ENCODE results near the gene GLS2. TPM values are rescaled to one million over a fixed set of nuclear protein-coding genes. Genes with fewer than 3 reads are reported as not detected.
"Not testable (repeated sequence)": the region's sequence is repeated elsewhere in the genome, so short reads cannot be mapped to it uniquely, and the experiment has no call there.

GLS2 gene
- total RNA-seq, 1 donor from 2014 or later, result not detected

DNA sequence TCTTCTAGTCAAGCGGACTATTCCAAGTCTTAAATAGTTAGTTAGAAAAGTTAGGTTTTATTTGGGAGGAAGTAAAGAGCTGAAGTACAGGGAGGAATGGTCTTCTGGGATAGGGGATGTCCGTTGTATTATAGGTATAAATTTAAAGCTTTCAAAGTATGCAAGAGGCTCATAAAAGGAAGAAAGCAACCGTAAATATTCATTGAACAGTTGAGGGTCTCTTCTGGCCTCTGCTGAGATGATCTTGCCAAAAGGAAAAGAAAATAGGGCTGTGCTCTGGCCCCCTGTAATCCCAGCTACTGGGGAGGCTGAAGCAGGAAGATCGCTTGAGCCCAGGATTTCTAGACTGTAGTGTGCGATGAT, 38.4 kb downstream of the GLS2 start:
- peaks cover 2 to 5% (median 3%) of the 10 kb centered on the region in 3 donors for H3K4me1 ChIP-seq (ENCODE audit: control insufficient read depth in 3 of 3, insufficient read depth in 3 of 3, low read length in 3 of 3)
- no peaks in the 10 kb centered on the region for H3K36me3 ChIP-seq (ENCODE audit: control insufficient read depth in 3 of 3, insufficient read depth in 3 of 3, low read length in 3 of 3)
- no peaks in the 10 kb centered on the region for H3K9me3 ChIP-seq (ENCODE audit: control insufficient read depth in 3 of 3, low read length in 3 of 3)
- peak overlapping the region; percentile 87 to 94 (median 89) for H3K9ac ChIP-seq (ENCODE audit: low read depth in 1 of 3, low read length in 3 of 3)
- H3K27me3 ChIP-seq (ENCODE audit: control insufficient read depth in 3 of 3, insufficient read depth in 3 of 3, low read length in 3 of 3), result peaks cover 0 to 6% (median 0%) of the 10 kb centered on the region in 3 donors
- H3K4me3 ChIP-seq (ENCODE audit: low read length in 3 of 3), result peak overlapping the region; percentile 83 to 93 (median 93)
- H3K27ac ChIP-seq (ENCODE audit: low read depth, low read length), result peak overlapping the region; percentile 84

DNA sequence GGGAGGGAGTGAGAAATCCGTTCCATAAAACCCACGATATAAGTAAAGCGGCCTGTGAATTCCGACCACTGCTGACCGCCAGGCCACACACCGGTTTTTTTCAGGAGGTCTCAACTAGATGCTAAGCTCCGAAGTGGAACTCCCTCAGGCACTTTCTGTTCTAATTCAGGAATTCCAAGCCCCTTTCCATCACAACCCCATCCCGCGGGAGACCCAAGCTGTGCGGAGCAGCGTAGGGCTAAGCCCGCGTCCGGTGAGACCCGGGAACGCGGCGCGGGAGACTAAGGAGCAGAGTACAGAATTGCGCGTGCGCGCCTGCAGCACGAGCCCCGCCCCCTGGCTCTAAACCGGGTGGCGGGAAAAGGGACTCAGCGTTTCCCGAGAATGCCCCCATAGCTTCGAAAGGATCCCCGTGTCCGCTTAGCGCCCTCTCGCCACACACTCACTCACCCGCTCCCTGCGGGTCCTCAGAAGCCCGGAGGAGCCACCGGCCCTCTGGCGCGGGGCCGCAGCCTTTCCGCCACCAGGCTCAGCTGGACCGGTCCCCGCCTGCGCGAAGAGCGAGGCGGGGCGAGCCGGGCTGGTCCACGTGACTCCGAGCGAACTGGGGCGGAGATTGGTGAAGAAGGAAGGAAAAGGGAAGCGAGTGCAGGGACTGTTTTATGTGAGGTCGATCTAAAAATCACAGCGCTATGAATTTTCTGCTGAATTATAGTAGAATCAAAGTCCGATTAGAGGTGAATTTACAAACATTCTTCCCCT, 38.9 kb downstream of the GLS2 start, which contains the start of gene TIMELESS:
TIMELESS (minus strand) TSS at position 567 of the 762 bp plus-strand sequence. CDS start 15,256 bp downstream, outside the sequence.
- Histone ChIP-seq H3K27me3 (ENCODE audit: control insufficient read depth in 3 of 3, insufficient read depth in 3 of 3, low read length in 3 of 3) (peaks cover 0 to 6% (median 0%) of the 10 kb centered on the region in 3 donors), H3K9ac (ENCODE audit: low read depth in 1 of 3, low read length in 3 of 3) (peak within 1 kb of the TSS; percentile 87 to 94 (median 89)), H3K9me3 (ENCODE audit: control insufficient read depth in 3 of 3, low read length in 3 of 3) (no peaks in the 10 kb centered on the region)

DNA sequence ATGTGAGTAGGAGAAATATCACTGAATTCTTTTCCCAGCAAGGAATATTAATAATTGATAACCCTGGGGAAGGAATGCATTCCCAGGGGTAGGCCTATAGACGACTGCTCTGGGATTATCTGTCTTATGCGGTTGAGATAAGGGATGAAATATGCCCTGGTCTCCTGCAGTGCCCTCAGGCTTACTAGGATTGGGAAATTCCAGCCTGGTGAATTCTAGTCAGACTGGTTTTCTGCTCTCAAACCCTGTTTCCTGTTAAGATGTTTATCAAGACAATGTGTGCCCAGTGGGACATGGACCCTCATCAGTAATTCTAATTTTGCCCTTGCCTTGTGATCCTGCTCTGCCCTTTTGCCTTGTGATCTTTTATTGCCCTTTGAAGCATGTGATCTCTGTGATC, 44.8 kb downstream of the GLS2 start:
- not testable (repeated sequence) for H3K4me3 ChIP-seq (ENCODE audit: low read length in 3 of 3); H3K9ac ChIP-seq (ENCODE audit: low read depth in 1 of 3, low read length in 3 of 3); H3K36me3 ChIP-seq (ENCODE audit: control insufficient read depth in 3 of 3, insufficient read depth in 3 of 3, low read length in 3 of 3); H3K27me3 ChIP-seq (ENCODE audit: control insufficient read depth in 3 of 3, insufficient read depth in 3 of 3, low read length in 3 of 3); H3K27ac ChIP-seq (ENCODE audit: low read depth, low read length); H3K4me1 ChIP-seq (ENCODE audit: control insufficient read depth in 3 of 3, insufficient read depth in 3 of 3, low read length in 3 of 3); H3K9me3 ChIP-seq (ENCODE audit: control insufficient read depth in 3 of 3, low read length in 3 of 3)

More for the DNA sequence above, 38.9 kb downstream of the GLS2 start, which contains the start of gene TIMELESS:
- Histone ChIP-seq H3K36me3 (ENCODE audit: control insufficient read depth in 3 of 3, insufficient read depth in 3 of 3, low read length in 3 of 3) (no peaks in the 10 kb centered on the region), H3K27ac (ENCODE audit: low read depth, low read length) (peak within 1 kb of the TSS; percentile 84), H3K4me3 (ENCODE audit: low read length in 3 of 3) (peak within 1 kb of the TSS; percentile 83 to 93 (median 93)), H3K4me1 (ENCODE audit: control insufficient read depth in 3 of 3, insufficient read depth in 3 of 3, low read length in 3 of 3) (peaks cover 2 to 5% (median 3%) of the 10 kb centered on the region in 3 donors)

DNA sequence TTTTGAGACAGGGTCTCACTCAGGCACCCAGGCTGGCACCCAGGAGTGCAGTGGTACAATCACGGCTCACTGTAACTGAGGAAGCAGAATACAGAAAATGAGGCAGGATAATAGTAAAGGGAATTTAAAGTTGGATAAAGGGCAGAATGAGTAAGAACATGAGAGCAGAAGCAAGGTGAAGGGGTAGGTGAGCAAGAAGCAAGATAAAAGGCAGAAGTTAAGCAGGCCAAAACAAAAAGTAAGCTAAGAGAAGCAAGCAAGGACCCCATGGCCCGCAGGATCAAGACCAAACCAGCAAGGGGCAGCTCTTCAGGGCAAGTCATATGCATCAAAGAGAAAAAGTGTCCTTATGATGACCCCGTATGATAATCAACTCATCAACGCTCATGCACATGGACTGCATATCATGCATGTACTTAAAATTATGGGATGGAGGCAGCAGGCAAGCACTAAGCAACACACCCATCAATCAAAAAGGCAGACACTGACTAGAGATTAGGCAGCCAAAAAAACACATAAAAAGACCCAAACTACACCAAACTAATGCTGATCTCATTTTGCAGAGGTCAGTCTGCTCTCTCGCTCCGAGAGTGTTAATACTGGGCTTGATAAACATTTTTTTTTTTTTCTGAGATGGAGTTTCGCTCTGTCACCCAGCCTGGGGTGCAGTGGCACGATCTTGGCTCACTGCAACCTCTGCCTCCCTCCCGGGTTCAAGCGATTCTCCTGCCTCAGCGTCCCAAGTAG, 50.4 kb downstream of the GLS2 start:
- no peak overlapping the region for H3K4me3 ChIP-seq (ENCODE audit: low read length in 3 of 3)
- no peaks in the 10 kb centered on the region for H3K4me1 ChIP-seq (ENCODE audit: control insufficient read depth in 3 of 3, insufficient read depth in 3 of 3, low read length in 3 of 3)
- H3K9ac ChIP-seq (ENCODE audit: low read depth in 1 of 3, low read length in 3 of 3), result no peak overlapping the region
- H3K27ac ChIP-seq (ENCODE audit: low read depth, low read length), result no peak overlapping the region
- H3K27me3 ChIP-seq (ENCODE audit: control insufficient read depth in 3 of 3, insufficient read depth in 3 of 3, low read length in 3 of 3), result no peaks in the 10 kb centered on the region
- no peaks in the 10 kb centered on the region for H3K36me3 ChIP-seq (ENCODE audit: control insufficient read depth in 3 of 3, insufficient read depth in 3 of 3, low read length in 3 of 3)
- H3K9me3 ChIP-seq (ENCODE audit: control insufficient read depth in 3 of 3, low read length in 3 of 3), result no peaks in the 10 kb centered on the region

DNA sequence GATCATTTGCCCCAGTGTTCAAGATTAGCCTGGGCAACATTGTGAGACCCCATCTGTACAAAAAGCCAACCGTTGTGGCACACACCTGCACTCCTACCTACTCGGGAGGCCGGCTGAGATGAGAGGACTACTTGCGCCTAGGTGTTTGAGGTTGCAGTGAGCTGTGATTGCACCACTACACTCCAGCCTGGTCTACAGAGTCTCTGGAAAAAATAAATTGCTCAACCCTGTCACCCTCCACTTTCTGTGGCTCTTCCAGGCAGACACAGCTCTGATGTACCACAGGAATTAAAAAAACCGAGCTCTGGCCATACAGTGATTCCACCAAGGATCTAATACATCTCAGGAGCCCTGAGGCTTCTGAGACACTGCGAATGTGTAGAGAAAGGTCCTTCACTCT, 53.1 kb downstream of the GLS2 start:
- H3K27ac ChIP-seq (ENCODE audit: low read depth, low read length), result no peak overlapping the region
- H3K4me1 ChIP-seq (ENCODE audit: control insufficient read depth in 3 of 3, insufficient read depth in 3 of 3, low read length in 3 of 3), result no peaks in the 10 kb centered on the region
- H3K9me3 ChIP-seq (ENCODE audit: control insufficient read depth in 3 of 3, low read length in 3 of 3), result no peaks in the 10 kb centered on the region
- no peak overlapping the region for H3K9ac ChIP-seq (ENCODE audit: low read depth in 1 of 3, low read length in 3 of 3)
- H3K4me3 ChIP-seq (ENCODE audit: low read length in 3 of 3), result no peak overlapping the region
- H3K36me3 ChIP-seq (ENCODE audit: control insufficient read depth in 3 of 3, insufficient read depth in 3 of 3, low read length in 3 of 3), result peaks cover 0 to 3% (median 0%) of the 10 kb centered on the region in 3 donors
- H3K27me3 ChIP-seq (ENCODE audit: control insufficient read depth in 3 of 3, insufficient read depth in 3 of 3, low read length in 3 of 3), result no peaks in the 10 kb centered on the region

DNA sequence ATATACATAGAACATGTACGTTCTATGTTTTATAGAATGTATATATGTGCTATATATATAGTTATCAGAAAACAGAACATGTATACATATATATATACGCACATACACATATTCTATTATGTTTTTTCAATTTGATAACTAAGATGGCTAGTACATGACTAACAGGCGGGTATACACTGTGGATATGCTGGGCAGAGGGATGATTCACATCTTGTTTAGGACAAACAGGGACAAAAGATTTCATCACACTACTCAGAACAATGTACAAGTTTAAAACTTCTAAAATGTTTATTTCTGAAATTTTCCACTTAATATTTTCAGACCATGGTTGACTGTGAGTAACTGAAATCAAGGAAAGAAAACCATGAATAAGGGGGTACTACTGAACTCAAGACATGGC, 56.1 kb downstream of the GLS2 start:
- Histone ChIP-seq H3K27me3 (ENCODE audit: control insufficient read depth in 3 of 3, insufficient read depth in 3 of 3, low read length in 3 of 3) (no peaks in the 10 kb centered on the region), H3K27ac (ENCODE audit: low read depth, low read length) (no peak overlapping the region), H3K9me3 (ENCODE audit: control insufficient read depth in 3 of 3, low read length in 3 of 3) (no peaks in the 10 kb centered on the region), H3K36me3 (ENCODE audit: control insufficient read depth in 3 of 3, insufficient read depth in 3 of 3, low read length in 3 of 3) (peaks cover 0 to 10% (median 0%) of the 10 kb centered on the region in 3 donors), H3K4me3 (ENCODE audit: low read length in 3 of 3) (no peak overlapping the region), H3K4me1 (ENCODE audit: control insufficient read depth in 3 of 3, insufficient read depth in 3 of 3, low read length in 3 of 3) (no peaks in the 10 kb centered on the region), H3K9ac (ENCODE audit: low read depth in 1 of 3, low read length in 3 of 3) (no peak overlapping the region)

DNA sequence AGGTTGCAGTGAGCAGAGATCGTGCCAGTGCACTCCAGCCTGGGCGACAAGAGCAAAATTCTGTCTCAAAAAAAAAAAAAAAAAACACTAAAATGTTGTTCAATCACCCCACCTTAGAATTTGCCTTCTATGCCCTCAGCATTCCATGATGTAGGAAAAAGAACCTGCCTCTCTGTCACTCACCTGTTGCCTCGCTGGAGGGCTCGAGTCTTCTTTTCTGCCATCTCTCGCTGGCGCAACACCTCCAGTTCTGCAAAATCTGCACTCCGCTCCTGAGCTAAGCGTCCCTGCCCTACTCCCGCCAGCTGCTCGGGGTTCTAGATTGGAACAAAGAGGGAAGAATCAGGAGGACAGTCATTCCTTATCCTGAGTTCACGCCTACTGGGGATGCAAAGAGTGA, 56.7 kb downstream of the GLS2 start:
- no peaks in the 10 kb centered on the region for H3K27me3 ChIP-seq (ENCODE audit: control insufficient read depth in 3 of 3, insufficient read depth in 3 of 3, low read length in 3 of 3)
- H3K27ac ChIP-seq (ENCODE audit: low read depth, low read length), result no peak overlapping the region
- peaks cover 0 to 10% (median 0%) of the 10 kb centered on the region in 3 donors for H3K36me3 ChIP-seq (ENCODE audit: control insufficient read depth in 3 of 3, insufficient read depth in 3 of 3, low read length in 3 of 3)
- no peaks in the 10 kb centered on the region for H3K9me3 ChIP-seq (ENCODE audit: control insufficient read depth in 3 of 3, low read length in 3 of 3)
- no peak overlapping the region for H3K9ac ChIP-seq (ENCODE audit: low read depth in 1 of 3, low read length in 3 of 3)
- no peaks in the 10 kb centered on the region for H3K4me1 ChIP-seq (ENCODE audit: control insufficient read depth in 3 of 3, insufficient read depth in 3 of 3, low read length in 3 of 3)
- no peak overlapping the region for H3K4me3 ChIP-seq (ENCODE audit: low read length in 3 of 3)

DNA sequence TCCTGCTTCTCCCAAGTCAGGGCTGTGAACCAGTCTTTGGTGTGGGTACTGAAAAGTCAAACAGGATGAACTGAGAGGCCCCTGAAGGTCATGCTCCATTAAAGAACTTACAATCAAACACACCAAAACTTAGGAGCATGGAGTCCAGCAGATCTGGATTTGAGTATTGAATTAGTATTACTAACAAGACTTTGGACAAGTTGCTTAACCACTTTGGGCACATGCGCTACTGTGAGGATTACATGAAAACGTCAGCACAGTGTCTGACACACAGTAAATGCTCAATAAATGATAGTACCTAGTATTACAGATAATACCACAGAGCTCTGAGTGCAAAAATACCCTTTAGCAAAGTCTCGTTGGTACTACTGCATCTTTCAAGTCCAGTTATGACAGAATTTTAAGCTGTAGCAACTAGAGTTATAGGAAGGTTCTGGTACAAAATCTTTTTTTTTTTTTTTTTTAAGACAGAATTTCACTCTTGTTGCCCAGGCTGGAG, 62.0 kb downstream of the GLS2 start:
- H3K4me1 ChIP-seq (ENCODE audit: control insufficient read depth in 3 of 3, insufficient read depth in 3 of 3, low read length in 3 of 3), result no peaks in the 10 kb centered on the region
- H3K4me3 ChIP-seq (ENCODE audit: low read length in 3 of 3), result no peak overlapping the region
- no peak overlapping the region for H3K9ac ChIP-seq (ENCODE audit: low read depth in 1 of 3, low read length in 3 of 3)
- H3K9me3 ChIP-seq (ENCODE audit: control insufficient read depth in 3 of 3, low read length in 3 of 3), result no peaks in the 10 kb centered on the region
- H3K27ac ChIP-seq (ENCODE audit: low read depth, low read length), result no peak overlapping the region
- peaks cover 2 to 24% (median 12%) of the 10 kb centered on the region in 3 donors for H3K36me3 ChIP-seq (ENCODE audit: control insufficient read depth in 3 of 3, insufficient read depth in 3 of 3, low read length in 3 of 3)
- no peaks in the 10 kb centered on the region for H3K27me3 ChIP-seq (ENCODE audit: control insufficient read depth in 3 of 3, insufficient read depth in 3 of 3, low read length in 3 of 3)

DNA sequence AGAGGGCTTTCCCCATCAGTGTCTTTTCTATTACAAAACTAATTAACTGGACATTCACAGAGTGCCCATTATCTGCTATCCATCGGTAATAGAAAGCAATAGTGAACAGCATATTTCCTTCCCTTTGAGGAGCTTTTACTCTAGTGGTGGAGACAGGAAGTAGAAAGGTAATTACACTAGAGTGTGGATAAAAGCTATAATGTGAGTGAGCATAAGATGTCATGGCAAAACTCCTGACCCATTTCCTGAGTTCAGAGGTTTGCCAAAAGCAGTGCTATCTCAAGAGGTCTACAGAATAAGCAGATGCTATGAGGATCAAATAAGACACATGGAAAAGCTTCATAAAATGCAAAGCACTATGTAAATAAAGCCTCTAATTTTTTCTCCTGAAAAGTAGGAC, 62.8 kb downstream of the GLS2 start:
- H3K27ac ChIP-seq (ENCODE audit: low read depth, low read length), result no peak overlapping the region
- H3K4me3 ChIP-seq (ENCODE audit: low read length in 3 of 3), result no peak overlapping the region
- H3K4me1 ChIP-seq (ENCODE audit: control insufficient read depth in 3 of 3, insufficient read depth in 3 of 3, low read length in 3 of 3), result no peaks in the 10 kb centered on the region
- peaks cover 5 to 27% (median 17%) of the 10 kb centered on the region in 3 donors for H3K36me3 ChIP-seq (ENCODE audit: control insufficient read depth in 3 of 3, insufficient read depth in 3 of 3, low read length in 3 of 3)
- H3K9ac ChIP-seq (ENCODE audit: low read depth in 1 of 3, low read length in 3 of 3), result no peak overlapping the region
- H3K27me3 ChIP-seq (ENCODE audit: control insufficient read depth in 3 of 3, insufficient read depth in 3 of 3, low read length in 3 of 3), result no peaks in the 10 kb centered on the region
- H3K9me3 ChIP-seq (ENCODE audit: control insufficient read depth in 3 of 3, low read length in 3 of 3), result no peaks in the 10 kb centered on the region

Measured in skeletal muscle tissue (tissue), 4 donors.